ENCODE results near the gene PTPN14.

GRCh38 chr1:214377886-214378285 is 173.5 kb downstream of the PTPN14 start:
- TF ChIP-seq CTCF (IDR thresholded peaks at IDR 0.05) = no peak
- no peak for TF ChIP-seq POLR2AphosphoS5 (IDR thresholded peaks at IDR 0.05)
- no peak for TF ChIP-seq POLR2A (IDR thresholded peaks at IDR 0.05)
- TF ChIP-seq EP300 (IDR thresholded peaks at IDR 0.05; ENCODE audit: low read depth) = no peak

Data from transverse colon (tissue), 4 donors.